ENCODE measurements around the gene SHISAL1.

DNA sequence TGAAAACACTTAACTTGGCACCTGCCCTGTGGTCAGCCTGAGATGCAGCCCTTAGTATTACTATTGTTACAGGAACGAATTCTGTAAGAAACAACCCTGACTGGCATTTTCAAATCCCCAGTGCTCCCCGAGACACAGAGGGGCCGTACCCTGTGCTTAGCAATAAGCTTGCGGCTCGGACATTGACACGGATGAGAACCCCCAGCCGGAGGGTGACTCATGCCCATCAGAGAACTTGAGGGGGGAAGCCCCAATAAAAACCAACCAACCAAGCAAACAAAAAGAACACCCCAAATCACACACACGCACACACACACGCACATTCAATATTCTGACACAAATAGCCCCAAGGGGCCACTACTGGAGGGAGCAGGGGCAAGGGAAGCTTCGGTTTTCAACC is 63.8 kb downstream of the SHISAL1 start:
- no peak for TF ChIP-seq CTCF (IDR thresholded peaks at IDR 0.05)
- no peak for TF ChIP-seq POLR2A (IDR thresholded peaks at IDR 0.05)
